ENCODE results near the gene ATF7.

DNA sequence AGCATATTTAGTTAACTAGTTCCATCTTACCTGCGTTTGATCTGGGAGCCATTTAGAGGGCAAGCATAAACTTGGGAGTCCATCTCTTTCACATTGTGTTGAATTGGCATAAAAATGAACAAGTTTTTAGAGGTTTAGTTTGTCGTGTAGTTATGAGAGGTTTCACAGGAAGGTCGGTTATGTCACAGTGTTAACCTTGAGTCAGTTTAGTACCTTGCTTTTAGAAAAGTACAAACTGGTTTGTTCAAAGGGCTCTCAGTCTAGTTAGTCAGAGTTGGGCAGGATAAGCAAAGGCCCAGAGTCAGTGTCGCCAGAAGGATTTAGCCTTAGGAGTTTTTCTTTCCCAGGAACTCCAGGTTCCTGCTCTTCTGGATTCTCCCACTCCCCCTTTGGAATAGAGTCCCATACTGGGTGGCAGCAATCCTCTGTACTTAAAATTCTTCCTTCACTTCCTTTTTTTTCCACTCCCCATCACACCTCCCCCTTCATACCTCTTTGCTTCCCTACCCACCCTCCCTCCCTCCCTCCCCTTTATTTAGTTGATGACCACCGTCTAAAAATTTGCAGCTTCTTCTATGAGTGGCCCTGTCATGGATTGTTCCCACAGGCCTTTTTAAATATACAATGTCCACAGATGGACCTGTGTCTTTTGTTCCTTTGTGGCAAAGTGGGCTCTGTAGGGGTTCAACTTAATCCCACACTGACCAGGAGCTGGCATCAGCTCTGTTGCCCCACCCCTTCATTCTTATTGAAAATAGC lies 162.2 kb downstream of the ATF7 start:
- TF ChIP-seq SPI1 (IDR thresholded peaks at IDR 0.05; ENCODE audit: low read depth, low read length) (0 out of 2 replicates have a peak, but pooled peaks have one; percentile 15), POLR2A (IDR thresholded peaks at IDR 0.05; ENCODE audit: low read depth, low read length) (no peak), TAF1 (IDR thresholded peaks at IDR 0.05; ENCODE audit: low read depth, low read length) (no peak), POLR2AphosphoS5 (IDR thresholded peaks at IDR 0.05; ENCODE audit: low read depth, low read length) (no peak; the same call in 1 of the 2 replicates), PAX5 (IDR thresholded peaks at IDR 0.05; ENCODE audit: insufficient read depth, low read length, severe bottlenecking) (no peak), POU2F2 (IDR thresholded peaks at IDR 0.05; ENCODE audit: low read depth, low read length) (no peak)
